ENCODE data around the gene SEZ6L2. TPM values are rescaled to one million over a fixed set of nuclear protein-coding genes. Genes with fewer than 3 reads are reported as not detected.

Gene SEZ6L2
- total RNA-seq, 1 experiment from 2014 or later: 70.7 TPM

DNA sequence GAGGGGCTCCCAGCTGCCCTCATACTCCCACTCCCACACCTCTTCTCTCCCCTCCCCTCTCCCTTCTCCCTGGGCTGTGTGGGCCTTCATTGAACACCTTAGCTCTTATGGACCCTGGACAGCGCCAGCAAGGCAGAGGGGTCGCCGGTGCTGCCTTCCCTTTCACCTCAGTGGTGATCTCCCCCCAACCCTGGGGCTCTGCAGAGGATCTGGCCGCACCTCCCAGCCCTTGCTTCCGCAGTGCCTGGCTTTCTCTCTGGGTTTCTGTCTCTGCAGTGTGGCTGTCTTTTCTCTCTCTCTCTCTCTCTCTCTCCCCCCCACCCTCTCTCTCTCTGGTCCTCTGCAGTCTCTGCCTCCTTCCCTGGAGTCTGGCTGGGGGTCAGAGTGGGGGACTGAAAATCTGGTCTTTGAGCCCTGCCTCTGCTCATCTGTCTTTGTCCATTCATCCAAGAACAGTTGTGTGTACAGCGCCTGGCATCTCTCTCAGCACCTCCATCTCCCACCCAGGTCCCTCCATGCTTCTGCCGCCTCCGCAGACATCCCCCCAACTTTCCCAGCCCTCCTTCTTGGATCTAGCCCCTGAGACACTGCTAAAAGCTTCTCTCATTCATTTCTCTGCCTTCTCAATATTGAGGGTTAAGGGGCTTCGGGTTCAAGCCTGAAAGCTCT lies 1.1 kb downstream of the SEZ6L2 start:
- CTCF ChIA-PET: no interaction called here
- H3K4me3 ChIP-seq (ENCODE audit: low read depth in 2 of 2, low read length in 2 of 2): peak overlapping the region; percentile 48 to 71
- in situ Hi-C loops (cut with HindIII; ENCODE audit: low pct_unique_long_range_greater_than_20kb, low sequenced_read_pairs) (no loop called here), intact Hi-C loops (cut with micrococcal nuclease; ENCODE audit: unreplicated experiment) (no loop called here)
- H3K36me3 ChIP-seq (ENCODE audit: control insufficient read depth, insufficient read depth, low read length): no peaks in the 10 kb centered on the region
- DNase-seq (ENCODE audit: low read depth, low spot score) (no peak), ATAC-seq (no peak)
- BruUV-seq (replicated peaks): no TSS peak
- no peaks in the 10 kb centered on the region for H3K27me3 ChIP-seq (ENCODE audit: control insufficient read depth, insufficient read depth, low read length)
- peaks cover 5% of the 10 kb centered on the region; the same call in 1 of the 2 replicates for H3K4me1 ChIP-seq (ENCODE audit: control insufficient read depth, insufficient read depth, low read length)
- POLR2A ChIA-PET: interaction anchor here (0.7 kb wide), 1 partner anchor 62 kb away, joined by 5 read pairs; no protein-coding TSS in a partner anchor
- TF ChIP-seq, protein P1, sequence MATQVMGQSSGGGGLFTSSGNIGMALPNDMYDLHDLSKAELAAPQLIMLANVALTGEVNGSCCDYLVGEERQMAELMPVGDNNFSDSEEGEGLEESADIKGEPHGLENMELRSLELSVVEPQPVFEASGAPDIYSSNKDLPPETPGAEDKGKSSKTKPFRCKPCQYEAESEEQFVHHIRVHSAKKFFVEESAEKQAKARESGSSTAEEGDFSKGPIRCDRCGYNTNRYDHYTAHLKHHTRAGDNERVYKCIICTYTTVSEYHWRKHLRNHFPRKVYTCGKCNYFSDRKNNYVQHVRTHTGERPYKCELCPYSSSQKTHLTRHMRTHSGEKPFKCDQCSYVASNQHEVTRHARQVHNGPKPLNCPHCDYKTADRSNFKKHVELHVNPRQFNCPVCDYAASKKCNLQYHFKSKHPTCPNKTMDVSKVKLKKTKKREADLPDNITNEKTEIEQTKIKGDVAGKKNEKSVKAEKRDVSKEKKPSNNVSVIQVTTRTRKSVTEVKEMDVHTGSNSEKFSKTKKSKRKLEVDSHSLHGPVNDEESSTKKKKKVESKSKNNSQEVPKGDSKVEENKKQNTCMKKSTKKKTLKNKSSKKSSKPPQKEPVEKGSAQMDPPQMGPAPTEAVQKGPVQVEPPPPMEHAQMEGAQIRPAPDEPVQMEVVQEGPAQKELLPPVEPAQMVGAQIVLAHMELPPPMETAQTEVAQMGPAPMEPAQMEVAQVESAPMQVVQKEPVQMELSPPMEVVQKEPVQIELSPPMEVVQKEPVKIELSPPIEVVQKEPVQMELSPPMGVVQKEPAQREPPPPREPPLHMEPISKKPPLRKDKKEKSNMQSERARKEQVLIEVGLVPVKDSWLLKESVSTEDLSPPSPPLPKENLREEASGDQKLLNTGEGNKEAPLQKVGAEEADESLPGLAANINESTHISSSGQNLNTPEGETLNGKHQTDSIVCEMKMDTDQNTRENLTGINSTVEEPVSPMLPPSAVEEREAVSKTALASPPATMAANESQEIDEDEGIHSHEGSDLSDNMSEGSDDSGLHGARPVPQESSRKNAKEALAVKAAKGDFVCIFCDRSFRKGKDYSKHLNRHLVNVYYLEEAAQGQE (IDR thresholded peaks at IDR 0.05; ENCODE audit: insufficient read depth in 1 of 2, low read depth in 2 of 2, low read length in 1 of 2): peak; percentile 79 to 84
- no peak for TF ChIP-seq SIN3A (IDR thresholded peaks at IDR 0.05; ENCODE audit: borderline replicate concordance, insufficient read depth, low read depth, low read length)
- H3K27ac ChIP-seq (ENCODE audit: low read length): peak overlapping the region; percentile 71
- H3K9me3 ChIP-seq (ENCODE audit: control insufficient read depth, insufficient read depth, low read depth, low read length): no peaks in the 10 kb centered on the region

DNA sequence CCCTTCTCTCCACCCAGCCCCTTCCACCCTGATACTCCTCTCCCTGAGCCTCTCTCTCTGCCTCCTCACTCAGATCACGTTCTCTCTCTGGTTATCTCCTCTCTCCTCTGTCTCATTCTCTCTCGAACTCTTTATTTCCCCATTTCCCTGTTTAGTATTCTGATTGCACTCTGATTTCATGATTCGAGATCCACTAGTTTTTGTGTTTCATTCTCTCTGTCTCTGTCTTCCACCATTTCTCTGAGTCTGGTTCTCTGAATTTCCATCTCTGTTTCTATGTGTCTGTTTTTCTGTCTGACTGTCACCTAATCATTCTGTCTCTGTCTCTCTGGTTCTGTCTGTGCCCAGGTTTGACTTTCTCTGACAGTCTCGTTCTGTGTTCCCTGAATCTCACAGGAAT lies 2.0 kb downstream of the SEZ6L2 start:
- DNase-seq (ENCODE audit: low read depth, low spot score) (no peak), ATAC-seq (no peak)
- H3K9me3 ChIP-seq (ENCODE audit: control insufficient read depth, insufficient read depth, low read depth, low read length): no peaks in the 10 kb centered on the region
- intact Hi-C loops (cut with micrococcal nuclease; ENCODE audit: unreplicated experiment) (no loop called here), in situ Hi-C loops (cut with HindIII; ENCODE audit: low pct_unique_long_range_greater_than_20kb, low sequenced_read_pairs) (no loop called here)
- H3K4me3 ChIP-seq (ENCODE audit: low read depth in 2 of 2, low read length in 2 of 2): no peak overlapping the region
- H3K27me3 ChIP-seq (ENCODE audit: control insufficient read depth, insufficient read depth, low read length): no peaks in the 10 kb centered on the region
- no peaks in the 10 kb centered on the region for H3K36me3 ChIP-seq (ENCODE audit: control insufficient read depth, insufficient read depth, low read length)
- H3K4me1 ChIP-seq (ENCODE audit: control insufficient read depth, insufficient read depth, low read length): peaks cover 5% of the 10 kb centered on the region; the same call in 1 of the 2 replicates
- H3K27ac ChIP-seq (ENCODE audit: low read length): no peak overlapping the region
- CTCF ChIA-PET: no interaction called here
- TF ChIP-seq POLR2AphosphoS5 (IDR thresholded peaks at IDR 0.05; ENCODE audit: low read depth, low read length): no peak
- POLR2A ChIA-PET: no interaction called here
- no TSS peak for BruUV-seq (replicated peaks)

DNA sequence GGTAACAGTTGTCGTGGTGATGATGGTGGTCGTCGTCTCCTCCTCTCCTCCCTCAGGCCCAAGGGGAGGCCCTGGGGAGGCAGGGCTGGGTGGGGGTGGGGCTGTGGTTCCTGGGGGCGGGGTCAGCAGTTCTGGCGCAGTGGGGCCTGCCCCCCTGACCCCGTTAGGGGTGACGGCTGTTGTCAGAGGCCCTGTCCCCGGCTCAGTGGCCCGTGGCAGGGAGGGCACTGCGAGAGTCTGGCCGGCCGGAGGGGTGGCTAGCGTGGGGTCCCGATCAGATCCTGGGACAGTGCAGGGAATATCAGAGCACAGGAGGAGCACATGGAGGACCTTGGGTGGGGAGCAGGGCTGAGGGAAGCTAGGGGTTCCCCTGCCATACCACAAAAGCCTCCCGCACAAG lies 2.5 kb downstream of the SEZ6L2 start:
- POLR2A ChIA-PET: no interaction called here
- Histone ChIP-seq H3K4me3 (ENCODE audit: low read depth in 2 of 2, low read length in 2 of 2) (no peak overlapping the region), H3K27ac (ENCODE audit: low read length) (no peak overlapping the region)

More for the DNA sequence above, 2.5 kb downstream of the SEZ6L2 start:
- Histone ChIP-seq H3K27me3 (ENCODE audit: control insufficient read depth, insufficient read depth, low read length) (no peaks in the 10 kb centered on the region), H3K4me1 (ENCODE audit: control insufficient read depth, insufficient read depth, low read length) (peaks cover 5% of the 10 kb centered on the region; the same call in 1 of the 2 replicates), H3K36me3 (ENCODE audit: control insufficient read depth, insufficient read depth, low read length) (no peaks in the 10 kb centered on the region), H3K9me3 (ENCODE audit: control insufficient read depth, insufficient read depth, low read depth, low read length) (no peaks in the 10 kb centered on the region)
- no TSS peak for BruUV-seq (replicated peaks)
- intact Hi-C loops (cut with micrococcal nuclease; ENCODE audit: unreplicated experiment): no loop called here
- TF ChIP-seq, protein P2, sequence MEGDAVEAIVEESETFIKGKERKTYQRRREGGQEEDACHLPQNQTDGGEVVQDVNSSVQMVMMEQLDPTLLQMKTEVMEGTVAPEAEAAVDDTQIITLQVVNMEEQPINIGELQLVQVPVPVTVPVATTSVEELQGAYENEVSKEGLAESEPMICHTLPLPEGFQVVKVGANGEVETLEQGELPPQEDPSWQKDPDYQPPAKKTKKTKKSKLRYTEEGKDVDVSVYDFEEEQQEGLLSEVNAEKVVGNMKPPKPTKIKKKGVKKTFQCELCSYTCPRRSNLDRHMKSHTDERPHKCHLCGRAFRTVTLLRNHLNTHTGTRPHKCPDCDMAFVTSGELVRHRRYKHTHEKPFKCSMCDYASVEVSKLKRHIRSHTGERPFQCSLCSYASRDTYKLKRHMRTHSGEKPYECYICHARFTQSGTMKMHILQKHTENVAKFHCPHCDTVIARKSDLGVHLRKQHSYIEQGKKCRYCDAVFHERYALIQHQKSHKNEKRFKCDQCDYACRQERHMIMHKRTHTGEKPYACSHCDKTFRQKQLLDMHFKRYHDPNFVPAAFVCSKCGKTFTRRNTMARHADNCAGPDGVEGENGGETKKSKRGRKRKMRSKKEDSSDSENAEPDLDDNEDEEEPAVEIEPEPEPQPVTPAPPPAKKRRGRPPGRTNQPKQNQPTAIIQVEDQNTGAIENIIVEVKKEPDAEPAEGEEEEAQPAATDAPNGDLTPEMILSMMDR (IDR thresholded peaks at IDR 0.05): no peak
- TF ChIP-seq TCF7L2 (IDR thresholded peaks at IDR 0.05; ENCODE audit: low read depth, low read length) (no peak), POLR2AphosphoS5 (IDR thresholded peaks at IDR 0.05; ENCODE audit: low read depth, low read length) (no peak), SIN3A (IDR thresholded peaks at IDR 0.05; ENCODE audit: borderline replicate concordance, insufficient read depth, low read depth, low read length) (no peak)
- TF ChIP-seq, protein P1 (IDR thresholded peaks at IDR 0.05; ENCODE audit: insufficient read depth in 1 of 2, low read depth in 2 of 2, low read length in 1 of 2): no peak
- ATAC-seq: no peak
- DNase-seq (ENCODE audit: low read depth, low spot score): no peak
- CTCF ChIA-PET: no interaction called here
- in situ Hi-C loops (cut with HindIII; ENCODE audit: low pct_unique_long_range_greater_than_20kb, low sequenced_read_pairs): no loop called here
